K562 (cell line): Measurements from ENCODE around the gene HSPB7. TPM values are rescaled to one million over a fixed set of nuclear protein-coding genes. Genes with fewer than 3 reads are reported as not detected.

ENCODE experiments used
- SRF ChIP-seq, 2 experiments: fragments of 250-450, 450-650 bp in 1 of 2; sonication (Bioruptor Pico) in 1 of 2; sonication (generic) in 1 of 2; formaldehyde crosslinking; IDR thresholded peaks; 2 replicates each; pipeline versions ENCODE4 v1.5.0 to v1.5.1; 2020 to 2022; ENCODE audit warnings: mild to moderate bottlenecking in 1 of 2, missing genetic modification reagents in 1 of 2
- polyA plus RNA-seq, 8 experiments: library from polyadenylated mRNA; depleted of rRNA in 4 of 8; stranded (reverse) in 5 of 8; unstranded in 3 of 8; fragments of >200 nt; fragmentation: Nextera tagmentation in 2 of 8; fragmentation: Illumina TruSeq in 1 of 8; extraction: Ambion mirVana in 2 of 8; extraction: Trizol in 1 of 8; gene quantifications; 2 replicates each; pipeline versions ENCODE4 v1.2.1 to v1.2.3, GENCODE V29; 2011 to 2014; ENCODE audit warnings: inconsistent platforms in 1 of 8, missing spikeins in 1 of 8
- total RNA-seq, 7 experiments: library from RNA; depleted of rRNA in 6 of 7; stranded (reverse); fragments of >200 nt in 6 of 7; fragmentation: Illumina TruSeq in 2 of 7; extraction: Trizol in 2 of 7; gene quantifications; 2 replicates each; pipeline versions ENCODE4 v1.2.1 to v1.2.3, GENCODE V29; 2011 to 2021; ENCODE audit warnings: low replicate concordance in 1 of 7
- TF ChIP-seq, protein P1 (sequence below), 2 experiments: IDR thresholded peaks; 2 replicates each; pipeline ENCODE4 v1.6.1; 2011; ENCODE audit warnings: borderline replicate concordance in 1 of 2, control low read depth in 1 of 2, low read depth in 1 of 2, low read length in 1 of 2, mild to moderate bottlenecking in 1 of 2, mixed read lengths in 1 of 2, moderate library complexity in 1 of 2; ENCODE audit not compliant: insufficient read depth in 1 of 2, insufficient read length in 1 of 2, poor library complexity in 1 of 2, severe bottlenecking in 1 of 2; ENCODE audit errors: extremely low read depth in 1 of 2
- TF ChIP-seq, protein P2 (sequence below): sonication (generic); formaldehyde crosslinking; IDR thresholded peaks from 2 replicates; pipeline ENCODE4 v1.4.0; 2020; ENCODE audit warnings: mild to moderate bottlenecking, missing genetic modification reagents
- TF ChIP-seq, protein P3 (sequence below): IDR thresholded peaks from 2 replicates; pipeline ENCODE4 v1.6.1; 2011; ENCODE audit warnings: borderline replicate concordance, low read depth, mild to moderate bottlenecking, moderate library complexity, low read length; ENCODE audit not compliant: insufficient read depth, poor library complexity, severe bottlenecking

Gene HSPB7
- total and polyA plus RNA-seq, 9 of the 15 experiments (the other 6 are each of a cell fraction or from before 2014, with no cell fraction given): 0.05 to 0.19 (median 0.07) TPM; not detected in 6

DNA sequence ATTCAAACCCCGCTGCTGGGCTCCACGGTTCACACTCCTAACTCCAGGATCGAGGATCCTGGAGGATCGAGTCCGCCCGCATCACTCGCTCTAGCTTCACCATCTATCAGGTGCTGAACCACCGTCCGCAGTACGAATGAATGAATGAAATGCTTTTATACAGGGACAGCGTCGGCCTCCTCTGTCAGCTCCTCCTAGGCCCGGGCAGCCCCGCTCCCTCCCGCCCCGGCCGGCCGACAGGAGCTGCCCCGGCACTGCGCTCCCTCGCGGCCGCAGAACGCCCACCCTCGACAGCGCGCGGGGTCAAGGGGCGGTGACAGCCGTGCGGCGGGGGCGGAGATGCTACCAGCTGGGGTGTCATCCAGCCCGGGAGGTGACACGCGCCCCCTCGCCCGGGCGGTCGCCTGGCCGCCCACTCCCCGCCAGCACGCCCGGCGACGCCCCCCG is 42.5 kb downstream of the HSPB7 start (continued):
- TF ChIP-seq, protein P1, sequence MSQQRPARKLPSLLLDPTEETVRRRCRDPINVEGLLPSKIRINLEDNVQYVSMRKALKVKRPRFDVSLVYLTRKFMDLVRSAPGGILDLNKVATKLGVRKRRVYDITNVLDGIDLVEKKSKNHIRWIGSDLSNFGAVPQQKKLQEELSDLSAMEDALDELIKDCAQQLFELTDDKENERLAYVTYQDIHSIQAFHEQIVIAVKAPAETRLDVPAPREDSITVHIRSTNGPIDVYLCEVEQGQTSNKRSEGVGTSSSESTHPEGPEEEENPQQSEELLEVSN (IDR thresholded peaks at IDR 0.05; ENCODE audit: borderline replicate concordance in 1 of 2, extremely low read depth in 1 of 2, insufficient read depth in 1 of 2, insufficient read length in 1 of 2, low read depth in 1 of 2, low read length in 1 of 2, poor library complexity in 1 of 2, severe bottlenecking in 1 of 2): peak; percentile 26 to 87
- TF ChIP-seq, protein P2, sequence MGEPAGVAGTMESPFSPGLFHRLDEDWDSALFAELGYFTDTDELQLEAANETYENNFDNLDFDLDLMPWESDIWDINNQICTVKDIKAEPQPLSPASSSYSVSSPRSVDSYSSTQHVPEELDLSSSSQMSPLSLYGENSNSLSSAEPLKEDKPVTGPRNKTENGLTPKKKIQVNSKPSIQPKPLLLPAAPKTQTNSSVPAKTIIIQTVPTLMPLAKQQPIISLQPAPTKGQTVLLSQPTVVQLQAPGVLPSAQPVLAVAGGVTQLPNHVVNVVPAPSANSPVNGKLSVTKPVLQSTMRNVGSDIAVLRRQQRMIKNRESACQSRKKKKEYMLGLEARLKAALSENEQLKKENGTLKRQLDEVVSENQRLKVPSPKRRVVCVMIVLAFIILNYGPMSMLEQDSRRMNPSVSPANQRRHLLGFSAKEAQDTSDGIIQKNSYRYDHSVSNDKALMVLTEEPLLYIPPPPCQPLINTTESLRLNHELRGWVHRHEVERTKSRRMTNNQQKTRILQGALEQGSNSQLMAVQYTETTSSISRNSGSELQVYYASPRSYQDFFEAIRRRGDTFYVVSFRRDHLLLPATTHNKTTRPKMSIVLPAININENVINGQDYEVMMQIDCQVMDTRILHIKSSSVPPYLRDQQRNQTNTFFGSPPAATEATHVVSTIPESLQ (CRISPR knock-in tag): no peak
- TF ChIP-seq, protein P3, sequence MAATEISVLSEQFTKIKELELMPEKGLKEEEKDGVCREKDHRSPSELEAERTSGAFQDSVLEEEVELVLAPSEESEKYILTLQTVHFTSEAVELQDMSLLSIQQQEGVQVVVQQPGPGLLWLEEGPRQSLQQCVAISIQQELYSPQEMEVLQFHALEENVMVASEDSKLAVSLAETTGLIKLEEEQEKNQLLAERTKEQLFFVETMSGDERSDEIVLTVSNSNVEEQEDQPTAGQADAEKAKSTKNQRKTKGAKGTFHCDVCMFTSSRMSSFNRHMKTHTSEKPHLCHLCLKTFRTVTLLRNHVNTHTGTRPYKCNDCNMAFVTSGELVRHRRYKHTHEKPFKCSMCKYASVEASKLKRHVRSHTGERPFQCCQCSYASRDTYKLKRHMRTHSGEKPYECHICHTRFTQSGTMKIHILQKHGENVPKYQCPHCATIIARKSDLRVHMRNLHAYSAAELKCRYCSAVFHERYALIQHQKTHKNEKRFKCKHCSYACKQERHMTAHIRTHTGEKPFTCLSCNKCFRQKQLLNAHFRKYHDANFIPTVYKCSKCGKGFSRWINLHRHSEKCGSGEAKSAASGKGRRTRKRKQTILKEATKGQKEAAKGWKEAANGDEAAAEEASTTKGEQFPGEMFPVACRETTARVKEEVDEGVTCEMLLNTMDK: peak; percentile 90
- no peak for TF ChIP-seq SRF (CRISPR knock-in tag; IDR thresholded peaks at IDR 0.05)
